Activated CD8-positive, alpha-beta memory T cell treated with anti-CD3 and anti-CD28 coated beads, Interleukin-2, amount 50 U/mL, for 1 hour (primary cell): Measurements from ENCODE around the gene RSPH6A.
"Not testable (repeated sequence)": the region's sequence is repeated elsewhere in the genome, so short reads cannot be mapped to it uniquely, and the experiment has no call there.

Experiments
- DNase-seq: peaks from one replicate; pipeline ENCODE4 v3.0.0-alpha.2; 2020; ENCODE audit errors: extremely low read depth

Gene RSPH6A

DNA sequence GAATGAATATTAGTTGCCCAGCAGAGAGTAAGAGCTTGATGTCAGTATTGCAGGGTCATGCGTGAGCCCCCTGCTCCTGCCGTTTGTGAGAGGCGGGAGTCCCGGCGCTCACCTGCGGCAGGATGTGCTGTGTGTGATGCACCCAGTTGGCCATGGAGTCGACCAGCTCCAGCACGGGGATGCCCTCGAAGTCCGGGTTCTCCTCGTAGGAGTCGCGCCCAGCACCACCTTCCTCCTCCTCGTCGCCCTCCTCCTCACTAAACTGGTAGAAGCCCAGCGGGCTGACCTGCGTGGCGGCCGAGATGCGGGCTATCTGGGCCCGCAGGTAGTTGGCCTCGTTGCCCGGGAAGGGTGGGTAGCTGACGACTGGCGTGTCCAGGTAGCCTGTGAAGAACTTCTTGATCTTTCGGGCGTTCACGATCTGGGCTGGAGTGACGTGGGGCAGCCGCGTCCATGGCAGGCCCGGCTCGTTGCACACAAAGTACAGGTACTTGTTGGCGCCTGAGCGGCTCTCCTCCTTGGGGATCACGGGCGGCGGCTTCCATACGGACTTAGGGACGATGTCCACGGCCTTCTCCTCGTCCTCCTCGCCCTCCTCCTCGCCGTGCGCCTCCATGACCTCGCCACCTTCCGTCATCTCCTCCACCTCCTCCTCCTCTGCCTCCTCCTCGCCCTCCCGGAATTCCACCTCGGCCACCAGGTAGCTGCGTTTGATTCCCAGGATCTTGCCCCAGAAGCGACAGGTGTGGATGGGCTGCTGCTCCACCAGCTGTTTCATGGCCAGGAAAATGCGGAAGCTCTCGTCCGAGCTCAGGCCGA is 10.8 kb downstream of the RSPH6A start:
- no peak for DNase-seq

GRCh38 chr19:45801603-45802175 is 13.4 kb downstream of the RSPH6A start:
- no peak for DNase-seq

- no peak for DNase-seq
Measured at GRCh38 chr19:45800070-45800553, 15.0 kb downstream of the RSPH6A start.

DNA sequence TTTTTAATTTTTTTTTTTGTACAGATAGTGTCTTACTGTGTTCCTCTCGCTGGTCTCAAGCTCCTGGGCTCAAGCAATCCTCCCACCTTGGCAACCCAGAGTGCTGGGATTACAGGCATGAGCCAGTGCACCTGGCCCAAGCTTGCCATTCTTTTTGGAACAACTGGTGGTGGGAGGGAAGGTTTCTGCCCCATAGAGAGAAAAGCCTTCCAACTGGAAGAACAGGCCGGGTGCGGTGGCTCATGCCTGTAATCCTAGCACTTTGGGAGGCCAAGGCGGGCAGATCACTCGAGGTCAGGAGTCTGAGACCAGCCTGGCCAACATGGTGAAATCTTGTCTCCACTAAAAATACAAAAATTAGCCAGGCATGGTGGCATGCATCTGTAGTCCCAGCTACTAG is 15.6 kb downstream of the RSPH6A start:
- DNase-seq: not testable (repeated sequence)

GRCh38 chr19:45798995-45799517 is 16.1 kb downstream of the RSPH6A start:
- DNase-seq: no peak

DNA sequence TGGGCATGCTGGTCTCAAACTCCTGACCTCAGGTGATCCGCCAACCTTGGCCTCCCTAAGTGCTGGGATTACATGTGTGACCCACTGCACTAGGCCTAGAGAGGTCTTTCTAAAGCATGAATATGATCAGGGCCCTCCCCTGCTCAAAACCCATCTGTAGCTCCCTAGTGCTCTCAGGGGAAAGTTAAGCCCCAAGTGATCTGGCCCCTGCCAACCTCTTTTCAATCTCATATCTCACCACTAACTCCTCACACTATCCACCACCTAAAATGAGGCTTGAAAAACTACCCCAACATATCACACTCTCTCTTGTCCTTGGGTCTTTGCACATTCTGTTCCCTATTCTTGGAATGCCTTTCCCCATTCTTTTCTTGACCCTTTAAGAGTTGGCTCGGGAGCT is 20.5 kb downstream of the RSPH6A start:
- no peak for DNase-seq

GRCh38 chr19:45793876-45794275 is 21.2 kb downstream of the RSPH6A start:
- no peak for DNase-seq

GRCh38 chr19:45793178-45793564 is 21.9 kb downstream of the RSPH6A start:
- no peak for DNase-seq

GRCh38 chr19:45792470-45793177 is 22.5 kb downstream of the RSPH6A start, which contains the start of gene DMWD:
TSS of gene DMWD (minus strand) at chr19:45792845. CDS start at chr19:45792756, 89 bp downstream.
- DNase-seq: peak; percentile 98

GRCh38 chr19:45791744-45792469 is 23.2 kb downstream of the RSPH6A start:
- DNase-seq: no peak

DNA sequence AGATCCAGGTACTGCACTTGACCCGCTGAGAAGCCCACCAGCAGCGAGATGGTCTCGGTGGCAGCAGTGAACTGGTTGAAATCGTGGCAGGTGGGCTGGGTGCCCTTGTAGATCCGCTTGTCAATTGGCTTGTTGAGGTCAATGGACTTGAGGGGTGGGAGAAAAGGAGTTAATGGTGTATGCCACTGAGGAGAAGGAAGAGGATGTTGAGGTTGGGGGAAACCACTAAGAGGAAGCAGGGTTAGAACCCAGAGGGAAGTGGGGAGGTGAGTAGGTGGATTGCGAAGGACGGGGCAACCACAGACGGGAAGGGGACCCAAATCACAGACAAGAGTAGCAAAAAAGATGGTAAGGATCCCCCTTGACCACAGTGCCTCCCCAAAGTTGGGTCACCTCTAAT is 24.2 kb downstream of the RSPH6A start:
- no peak for DNase-seq

DNA sequence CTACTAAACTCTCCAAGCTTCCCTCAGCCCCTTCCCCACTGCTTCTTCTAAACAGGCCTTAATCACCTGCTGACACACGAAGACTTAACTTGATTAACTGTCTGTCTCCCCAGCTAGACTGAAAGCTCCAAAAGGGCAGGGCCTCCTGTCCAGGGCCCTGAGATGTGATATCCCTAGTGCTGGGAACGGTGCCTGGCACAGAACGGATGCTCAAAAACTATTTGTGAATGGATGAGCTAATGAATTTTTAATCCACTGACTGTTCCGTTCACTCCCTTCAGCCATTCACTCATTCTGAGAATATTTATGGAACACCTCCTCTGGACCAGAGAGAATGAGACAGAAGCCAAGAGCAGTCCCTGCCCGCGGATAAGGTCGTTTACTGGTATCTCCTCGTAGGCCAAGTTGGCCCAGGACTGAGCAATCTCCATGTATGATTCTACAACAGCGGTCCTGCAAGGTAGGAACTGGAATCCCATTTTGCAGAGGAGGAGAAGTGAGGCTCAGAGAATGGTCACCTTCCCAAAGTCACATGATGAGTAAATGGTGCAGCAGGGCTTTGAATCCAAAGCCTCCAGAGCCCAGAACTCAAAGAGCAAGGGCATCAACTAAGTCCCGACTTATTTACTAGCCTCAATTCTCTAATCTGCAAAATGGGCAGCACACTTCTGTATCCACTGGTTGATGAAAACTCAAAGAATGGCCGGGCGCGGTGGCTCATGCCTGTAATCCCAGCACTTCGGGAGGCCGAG is 25.9 kb downstream of the RSPH6A start:
- no peak for DNase-seq

- DNase-seq: no peak
Measured at GRCh38 chr19:45786533-45786894, 28.6 kb downstream of the RSPH6A start.

DNA sequence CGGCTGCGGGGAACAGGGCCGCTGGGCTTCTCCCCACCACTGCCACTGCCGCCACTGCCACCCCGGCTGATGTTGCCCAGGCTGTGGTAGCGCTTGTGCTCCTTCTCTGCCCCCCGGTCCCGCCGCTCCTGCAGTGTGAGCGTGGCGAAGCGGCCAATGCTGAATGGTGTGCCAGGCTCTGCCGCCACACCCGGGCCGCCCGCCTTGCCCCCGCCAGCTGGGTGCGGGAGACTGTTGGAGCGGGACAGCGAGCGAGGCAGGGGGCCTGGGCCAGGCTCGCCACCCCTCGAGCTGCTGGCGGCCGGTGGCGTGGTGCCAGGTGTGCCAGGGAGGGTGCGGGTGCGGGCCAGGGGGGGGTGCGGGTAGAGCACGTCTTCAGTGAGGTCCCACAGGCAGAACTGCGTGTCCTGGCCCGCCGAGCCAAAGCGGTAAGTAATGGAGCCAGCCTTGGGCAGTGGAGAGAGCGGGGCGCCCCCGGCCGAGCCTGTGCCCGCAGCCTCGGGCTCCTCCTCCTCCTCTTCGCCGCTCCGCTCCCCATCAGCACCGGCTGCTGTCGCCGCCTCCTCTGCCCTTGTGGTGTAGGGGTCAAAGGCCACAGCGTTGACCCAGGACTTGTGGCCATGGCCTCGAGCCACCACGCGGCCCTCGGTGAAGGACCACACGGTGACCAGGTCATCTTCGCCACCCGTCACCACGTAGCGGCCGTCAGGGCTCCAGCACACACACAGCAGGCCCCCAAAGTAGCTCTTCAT is 29.2 kb downstream of the RSPH6A start:
- DNase-seq: no peak

DNA sequence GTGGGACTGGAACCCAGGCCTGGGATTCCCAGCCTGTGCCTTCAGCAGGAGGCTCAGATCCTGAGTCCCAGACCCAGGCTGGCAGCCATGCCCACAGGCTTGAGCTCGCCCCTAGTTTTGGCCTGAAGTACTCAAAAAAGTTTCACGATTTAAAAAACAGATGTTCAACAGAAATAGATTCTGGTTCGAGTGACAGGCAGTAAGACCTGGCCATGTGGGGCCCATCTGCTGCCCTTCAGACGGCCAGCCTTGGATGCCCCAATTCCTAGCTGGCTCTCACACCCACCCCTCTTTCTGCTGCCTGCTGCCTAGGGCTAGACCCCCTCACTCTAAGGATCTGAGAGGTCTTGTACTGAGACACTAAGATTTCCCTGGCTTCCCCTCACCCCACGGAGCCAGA is 30.0 kb downstream of the RSPH6A start:
- no peak for DNase-seq

DNA sequence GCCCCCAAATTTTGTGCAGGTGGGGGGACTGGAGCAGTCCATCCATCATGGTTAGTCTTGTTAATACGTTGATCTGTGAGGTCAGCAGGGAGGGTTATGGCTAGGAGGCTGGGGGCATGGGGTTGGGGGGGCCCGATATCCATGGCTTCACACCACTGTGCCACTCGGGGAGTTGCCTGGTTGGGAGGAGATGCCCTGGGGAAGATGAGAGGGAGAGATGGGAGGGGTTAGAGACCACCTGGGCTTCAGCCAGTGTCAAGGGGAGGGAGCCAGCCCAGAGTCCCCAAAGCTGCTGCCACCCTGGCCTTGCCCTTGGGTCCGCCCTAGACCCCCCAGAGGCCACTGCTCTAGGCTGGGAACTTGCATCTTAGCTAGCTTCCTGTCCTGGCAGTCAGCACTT is 31.0 kb downstream of the RSPH6A start:
- DNase-seq: no peak

DNA sequence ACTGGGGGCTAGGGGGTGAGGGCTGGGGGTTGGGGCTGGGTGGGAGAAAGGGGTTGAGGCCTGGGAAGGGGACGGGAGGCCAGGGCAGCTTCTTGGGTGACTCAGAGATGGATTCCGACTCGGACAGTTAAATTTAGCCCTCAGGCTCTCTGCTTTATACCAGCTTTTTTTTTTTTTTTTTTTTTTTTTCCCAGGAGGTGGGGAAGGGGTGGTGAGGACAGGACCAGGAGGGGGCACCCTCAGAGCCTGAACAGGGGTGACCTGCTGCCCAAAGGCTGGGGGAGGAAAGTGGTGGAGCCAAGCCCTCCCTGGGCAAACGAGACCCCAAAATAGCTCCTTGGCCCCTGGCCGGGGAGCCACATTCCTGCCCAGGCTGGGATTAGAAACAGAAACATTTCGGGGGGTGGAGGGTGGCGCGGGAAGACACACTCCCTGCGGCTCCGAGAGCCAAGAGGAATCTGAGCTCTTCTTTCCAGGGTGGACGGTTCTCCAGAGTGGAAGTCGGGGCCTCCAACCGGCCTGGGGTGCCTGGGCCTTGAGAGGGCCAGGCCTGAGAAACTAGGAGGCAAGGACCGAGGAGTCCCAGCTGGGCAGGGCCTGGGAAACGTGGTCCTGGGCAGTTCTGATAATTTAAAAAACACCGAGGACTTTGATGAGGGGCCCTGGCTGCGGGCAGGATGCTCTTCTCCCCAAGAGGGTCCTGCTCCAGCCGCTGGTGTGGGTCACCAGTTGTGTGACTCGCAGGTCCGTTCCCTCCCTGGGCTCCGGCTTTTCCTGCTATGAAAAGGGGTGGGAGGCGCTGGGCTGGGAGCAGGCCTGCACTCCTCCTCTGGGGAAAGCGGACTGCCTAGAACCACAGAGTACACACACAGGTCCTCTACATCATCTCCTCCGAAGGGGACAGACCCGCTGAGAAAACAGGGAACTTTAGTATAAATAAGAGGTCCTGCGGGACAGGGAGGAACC is 32.0 kb downstream of the RSPH6A start:
- no peak for DNase-seq

- DNase-seq: no peak
Measured at GRCh38 chr19:45782162-45782691, 32.9 kb downstream of the RSPH6A start, which contains the start of gene DMPK. TSS of gene DMPK (minus strand) at chr19:45782490. CDS start at chr19:45782352, 138 bp downstream.
